IMR-90 (cell line): Measurements from ENCODE around the gene YIPF3. TPM values are rescaled to one million over a fixed set of nuclear protein-coding genes. Genes with fewer than 3 reads are reported as not detected.

Source experiments
- ATAC-seq: fragments of 200-7000 bp; cut with Tn5 transposase; 2 replicates; pipeline ENCODE4 v1.9.1; 2020; ENCODE audit warnings: low read depth, mild to moderate bottlenecking, moderate library complexity
- BruUV-seq: library from RNA; stranded (reverse); fragments of 400-500 nt; replicated peaks from 2 replicates; lab custom pipeline; 2021; lab: Mats Ljungman, UMichigan
- CTCF ChIA-PET: fragments of 300-600 bp; formaldehyde crosslinking; extraction: SDS; loops from one replicate; lab custom pipeline; 2021; ENCODE audit warnings: antibody characterized with exemption; lab: Yijun Ruan, JAX
- POLR2A ChIA-PET: fragments of 300-600 bp; sonication (Branson Sonifier 250); formaldehyde crosslinking; loops from one replicate; lab custom pipeline; 2022; ENCODE audit warnings: antibody characterized with exemption; ENCODE audit not compliant: unreplicated experiment; lab: Charles Lee
- DNase-seq: peaks from one replicate; pipeline ENCODE4 v3.0.0; 2013
- H2AFZ ChIP-seq: replicated peaks from 2 replicates; pipeline ENCODE3; 2013; ENCODE audit warnings: low read length, mild to moderate bottlenecking; ENCODE audit not compliant: poor library complexity
- H2AK5ac ChIP-seq: 2 replicates; pipeline ENCODE4 v1.6.1; 2013; ENCODE audit warnings: low read depth, low read length, inconsistent platforms
- H2AK9ac ChIP-seq: replicated peaks from 2 replicates; pipeline ENCODE3; 2013; ENCODE audit warnings: mild to moderate bottlenecking, low read depth, low read length, moderate library complexity; ENCODE audit not compliant: poor library complexity
- H2BK120ac ChIP-seq: 2 replicates; pipeline ENCODE4 v1.6.1; 2013; ENCODE audit warnings: low read depth, low read length, inconsistent platforms
- H2BK15ac ChIP-seq: 3 replicates; pipeline ENCODE4 v1.6.1; 2013; ENCODE audit warnings: low read depth, low read length, inconsistent platforms
- H2BK20ac ChIP-seq: 2 replicates; pipeline ENCODE4 v1.6.1; 2013; ENCODE audit warnings: low read depth, mild to moderate bottlenecking, inconsistent platforms, low read length, moderate library complexity
- H2BK5ac ChIP-seq: 2 replicates; pipeline ENCODE4 v1.6.1; 2013; ENCODE audit warnings: mild to moderate bottlenecking, low read depth, low read length, inconsistent platforms; ENCODE audit not compliant: poor library complexity, severe bottlenecking
- H3K14ac ChIP-seq: replicated peaks from 2 replicates; pipeline ENCODE4 v1.6.1; 2013; ENCODE audit warnings: low read depth, low read length, inconsistent platforms
- H3K18ac ChIP-seq: 2 replicates; pipeline ENCODE4 v1.6.1; 2013; ENCODE audit warnings: low read depth, low read length, control low read depth
- H3K23ac ChIP-seq: 2 replicates; pipeline ENCODE4 v1.6.1; 2013; ENCODE audit warnings: low read depth, low read length, inconsistent platforms
- H3K27ac ChIP-seq: 2 replicates; pipeline ENCODE4 v1.5.1; 2013; ENCODE audit warnings: mild to moderate bottlenecking, control low read depth, low read length; ENCODE audit not compliant: insufficient read depth
- H3K27me3 ChIP-seq: 2 replicates; pipeline ENCODE4 v1.6.1; 2013; ENCODE audit warnings: low read length; ENCODE audit not compliant: control insufficient read depth, insufficient read depth
- H3K36me3 ChIP-seq: 2 replicates; pipeline ENCODE4 v1.6.1; 2013; ENCODE audit warnings: low read length, mixed read lengths; ENCODE audit not compliant: control insufficient read depth, insufficient read depth
- H3K4ac ChIP-seq: 2 replicates; pipeline ENCODE4 v1.6.1; 2013; ENCODE audit warnings: low read depth, low read length, inconsistent platforms
- H3K4me1 ChIP-seq: 2 replicates; pipeline ENCODE4 v1.6.1; 2013; ENCODE audit warnings: low read length, mixed read lengths; ENCODE audit not compliant: control insufficient read depth, insufficient read depth
- H3K4me2 ChIP-seq: 2 replicates; pipeline ENCODE4 v1.6.1; 2013; ENCODE audit warnings: low read depth, mild to moderate bottlenecking, control low read depth, low read length, moderate library complexity
- H3K4me3 ChIP-seq: 2 replicates; pipeline ENCODE4 v1.5.1; 2013; ENCODE audit warnings: low read depth, mild to moderate bottlenecking, control low read depth, low read length, moderate library complexity; ENCODE audit not compliant: insufficient read depth
- H3K56ac ChIP-seq: 2 replicates; pipeline ENCODE4 v1.6.1; 2013; ENCODE audit warnings: low read length, inconsistent platforms; ENCODE audit not compliant: insufficient read depth; ENCODE audit errors: extremely low read depth
- H3K79me1 ChIP-seq, 2 experiments: 2 replicates each; pipeline ENCODE4 v1.6.1; 2013; ENCODE audit warnings: low read length in 2 of 2, inconsistent platforms in 1 of 2, low read depth in 1 of 2
- H3K9ac ChIP-seq: 2 replicates; pipeline ENCODE4 v1.6.1; 2013; ENCODE audit warnings: low read depth, low read length, control low read depth
- H3K9me1 ChIP-seq: 2 replicates; pipeline ENCODE4 v1.6.1; 2013; ENCODE audit warnings: low read length, inconsistent platforms; ENCODE audit not compliant: insufficient read depth
- H3K9me3 ChIP-seq: 2 replicates; pipeline ENCODE4 v1.6.1; 2013; ENCODE audit warnings: low read length; ENCODE audit not compliant: control insufficient read depth, insufficient read depth
- H4K20me1 ChIP-seq: 2 replicates; pipeline ENCODE4 v1.6.1; 2013; ENCODE audit warnings: low read length, inconsistent platforms; ENCODE audit not compliant: insufficient read depth
- H4K5ac ChIP-seq: 2 replicates; pipeline ENCODE4 v1.6.1; 2013; ENCODE audit warnings: mild to moderate bottlenecking, low read depth, low read length, control low read depth
- H4K8ac ChIP-seq, 2 experiments: 2 replicates each; pipeline ENCODE4 v1.6.1; 2013; ENCODE audit warnings: low read depth in 2 of 2, low read length in 2 of 2, control low read depth in 1 of 2, inconsistent platforms in 1 of 2
- H4K91ac ChIP-seq: 2 replicates; pipeline ENCODE4 v1.6.1; 2013; ENCODE audit warnings: low read depth, low read length, inconsistent platforms; ENCODE audit not compliant: insufficient read depth
- FOS ChIP-seq: fragments of 150-350 bp; IDR thresholded peaks from 2 replicates; pipeline ENCODE4 v1.6.1; 2016; ENCODE audit warnings: low read depth, low read length
- MAFK ChIP-seq: IDR thresholded peaks from 2 replicates; pipeline ENCODE4 v1.6.1; 2012; ENCODE audit warnings: low read depth, low read length, improper control_type of control experiment
- MAZ ChIP-seq: IDR thresholded peaks from 2 replicates; pipeline ENCODE4 v1.6.1; 2012; ENCODE audit warnings: low read depth, mild to moderate bottlenecking, low read length, improper control_type of control experiment, moderate library complexity, borderline replicate concordance
- MXI1 ChIP-seq: IDR thresholded peaks from 2 replicates; pipeline ENCODE4 v1.6.1; 2012; ENCODE audit warnings: low read depth, mild to moderate bottlenecking, low read length, moderate library complexity, borderline replicate concordance
- RAD21 ChIP-seq: IDR thresholded peaks from 2 replicates; pipeline ENCODE4 v1.6.1; 2012; ENCODE audit warnings: low read length, improper control_type of control experiment
- WGBS, 2 experiments: methylation state at CpG; one replicate each; pipeline versions ENCODE4 v1.1.5 to v1.1.7; 2013; ENCODE audit warnings: missing lambda C conversion rate in 2 of 2; ENCODE audit not compliant: insufficient read length in 1 of 2; ENCODE audit errors: extremely low coverage in 2 of 2; 5-methylcytosine and 5-hydroxymethylcytosine counted together
- dilution Hi-C: fragments of 300-500 bp; cut with HindIII; formaldehyde crosslinking; loops from one replicate; pipeline ENCODE4 v1.14.3; 2018; ENCODE audit warnings: low sequenced_read_pairs; ENCODE audit not compliant: unreplicated experiment
- in situ Hi-C: fragments of 300-500 bp; cut with MboI; formaldehyde crosslinking; loops from 3 replicates; pipeline ENCODE4 v1.14.3; 2019; ENCODE audit warnings: low sequenced_read_pairs, inconsistent platforms, mixed read lengths
- intact Hi-C: fragments of 100-400 bp; cut with micrococcal nuclease; formaldehyde crosslinking; loops from 2 replicates; pipeline ENCODE4 v1.10.0; 2022
- polyA plus RNA-seq, 3 experiments: library from polyadenylated mRNA; depleted of rRNA; stranded (reverse); fragments of >200 nt; gene quantifications; 2 replicates each; pipeline ENCODE4 v1.2.3, GENCODE V29; 2012; ENCODE audit warnings: low replicate concordance in 1 of 3
- total RNA-seq: library from RNA; depleted of rRNA; stranded (reverse); fragments of >200 nt; gene quantifications from 2 replicates; pipeline ENCODE4 v1.2.3, GENCODE V29; 2012
- TF ChIP-seq, protein P1 (sequence below): fragments of 150-350 bp; IDR thresholded peaks from 2 replicates; pipeline ENCODE4 v1.6.1; 2016; ENCODE audit warnings: low read depth, mild to moderate bottlenecking, low read length, moderate library complexity, borderline replicate concordance
- TF ChIP-seq, protein P2 (sequence below): fragments of 150-350 bp; IDR thresholded peaks from 2 replicates; pipeline ENCODE4 v1.6.1; 2017; ENCODE audit warnings: mild to moderate bottlenecking, antibody characterized with exemption, low read length, low read depth

The YIPF3 gene
- total and polyA plus RNA-seq, 2 of the 4 experiments (the other 2 are of a cell fraction): 114 to 193 TPM

DNA sequence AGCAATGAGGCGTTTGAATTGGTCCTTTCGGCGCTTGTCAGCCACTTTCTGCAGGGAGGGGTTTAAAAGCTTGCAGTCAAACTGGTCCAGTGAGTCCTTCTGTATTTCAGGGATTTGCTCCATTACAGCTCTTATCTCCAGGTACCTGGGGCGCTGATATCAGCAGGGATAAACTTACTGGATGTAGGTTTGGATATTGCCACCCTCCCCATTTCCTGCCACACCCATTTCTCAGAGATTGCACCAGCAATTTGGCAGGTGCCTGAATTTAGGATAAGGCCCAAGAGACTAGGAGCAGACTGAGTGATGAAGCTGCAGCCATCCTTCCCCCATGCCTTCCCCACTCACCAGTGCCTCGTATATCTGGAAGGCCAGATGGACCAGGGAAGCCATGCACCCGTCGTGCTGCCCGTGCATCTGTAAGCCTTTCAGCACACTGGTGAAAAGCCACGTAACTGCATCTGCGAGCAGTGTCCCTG, 7.8 kb upstream of the YIPF3 start:
- ChIA-PET CTCF (no interaction called here), POLR2A (no interaction called here)
- in situ Hi-C loops (no loop called here), intact Hi-C loops (loop anchor here (5.0 kb wide), 1 partner anchor 38 kb away; no protein-coding TSS in a partner anchor), dilution Hi-C loops (no loop called here)
- H4K20me1 ChIP-seq: no peaks in the 10 kb centered on the region
- DNase-seq (no peak), ATAC-seq (no peak)
- H2BK20ac ChIP-seq: no peak overlapping the region
- H2AFZ ChIP-seq: no peak overlapping the region
- H3K9me1 ChIP-seq: peaks cover 5% of the 10 kb centered on the region; the same call in 1 of the 2 replicates
- H3K56ac ChIP-seq: no peak overlapping the region
- no peak overlapping the region for H3K14ac ChIP-seq
- H2BK120ac ChIP-seq: no peak overlapping the region
- no peak overlapping the region for H3K23ac ChIP-seq
- H3K36me3 ChIP-seq: peaks cover 74% of the 10 kb centered on the region
- H3K4me2 ChIP-seq: no peak overlapping the region
- TF ChIP-seq MAFK (no peak), FOS (no peak), MAZ (no peak), RAD21 (no peak), MXI1 (no peak)
- TF ChIP-seq, protein P1, sequence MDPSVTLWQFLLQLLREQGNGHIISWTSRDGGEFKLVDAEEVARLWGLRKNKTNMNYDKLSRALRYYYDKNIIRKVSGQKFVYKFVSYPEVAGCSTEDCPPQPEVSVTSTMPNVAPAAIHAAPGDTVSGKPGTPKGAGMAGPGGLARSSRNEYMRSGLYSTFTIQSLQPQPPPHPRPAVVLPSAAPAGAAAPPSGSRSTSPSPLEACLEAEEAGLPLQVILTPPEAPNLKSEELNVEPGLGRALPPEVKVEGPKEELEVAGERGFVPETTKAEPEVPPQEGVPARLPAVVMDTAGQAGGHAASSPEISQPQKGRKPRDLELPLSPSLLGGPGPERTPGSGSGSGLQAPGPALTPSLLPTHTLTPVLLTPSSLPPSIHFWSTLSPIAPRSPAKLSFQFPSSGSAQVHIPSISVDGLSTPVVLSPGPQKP: no peak
- TF ChIP-seq, protein P2, sequence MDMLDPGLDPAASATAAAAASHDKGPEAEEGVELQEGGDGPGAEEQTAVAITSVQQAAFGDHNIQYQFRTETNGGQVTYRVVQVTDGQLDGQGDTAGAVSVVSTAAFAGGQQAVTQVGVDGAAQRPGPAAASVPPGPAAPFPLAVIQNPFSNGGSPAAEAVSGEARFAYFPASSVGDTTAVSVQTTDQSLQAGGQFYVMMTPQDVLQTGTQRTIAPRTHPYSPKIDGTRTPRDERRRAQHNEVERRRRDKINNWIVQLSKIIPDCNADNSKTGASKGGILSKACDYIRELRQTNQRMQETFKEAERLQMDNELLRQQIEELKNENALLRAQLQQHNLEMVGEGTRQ: no peak
- BruUV-seq: no TSS peak
- no peak overlapping the region for H2AK9ac ChIP-seq
- H3K9me3 ChIP-seq: no peaks in the 10 kb centered on the region
- no peak overlapping the region for H4K5ac ChIP-seq
- no peak overlapping the region for H3K9ac ChIP-seq
- no peak overlapping the region for H2BK5ac ChIP-seq
- 100% methylated on average over 3 of the region's 10 CpGs; no CpG with 5 or more reads in 1 of the 2 experiments for WGBS, 2 experiments
- H3K18ac ChIP-seq: no peak overlapping the region
- H2AK5ac ChIP-seq: no peak overlapping the region
- no peak overlapping the region for H4K8ac ChIP-seq
- no peak overlapping the region for H2BK15ac ChIP-seq
- H3K27ac ChIP-seq: no peak overlapping the region
- H4K91ac ChIP-seq: no peak overlapping the region
- no peak overlapping the region for H3K4ac ChIP-seq
- H3K27me3 ChIP-seq: no peaks in the 10 kb centered on the region
- H3K4me1 ChIP-seq: peaks cover 3% of the 10 kb centered on the region
- no peak overlapping the region for H3K4me3 ChIP-seq
- H3K79me1 ChIP-seq: peaks cover 6 to 21% of the 10 kb centered on the region in 2 experiments
